HG02763 (cell line): ENCODE data around the gene FANK1.
A peak's percentile ranks its signal among the peaks of the same experiment; 100 is the strongest.

Experiments used
- ATAC-seq: cut with Tn5 transposase; IDR thresholded peaks from one replicate; pipeline ENCODE4 v1.9.1; 2021; ENCODE audit warnings: mild to moderate bottlenecking, moderate library complexity; ENCODE audit not compliant: unreplicated experiment

The FANK1 gene

GRCh38 chr10:125984346-125984745 is 88.0 kb downstream of the FANK1 start:
- no peak for ATAC-seq

DNA sequence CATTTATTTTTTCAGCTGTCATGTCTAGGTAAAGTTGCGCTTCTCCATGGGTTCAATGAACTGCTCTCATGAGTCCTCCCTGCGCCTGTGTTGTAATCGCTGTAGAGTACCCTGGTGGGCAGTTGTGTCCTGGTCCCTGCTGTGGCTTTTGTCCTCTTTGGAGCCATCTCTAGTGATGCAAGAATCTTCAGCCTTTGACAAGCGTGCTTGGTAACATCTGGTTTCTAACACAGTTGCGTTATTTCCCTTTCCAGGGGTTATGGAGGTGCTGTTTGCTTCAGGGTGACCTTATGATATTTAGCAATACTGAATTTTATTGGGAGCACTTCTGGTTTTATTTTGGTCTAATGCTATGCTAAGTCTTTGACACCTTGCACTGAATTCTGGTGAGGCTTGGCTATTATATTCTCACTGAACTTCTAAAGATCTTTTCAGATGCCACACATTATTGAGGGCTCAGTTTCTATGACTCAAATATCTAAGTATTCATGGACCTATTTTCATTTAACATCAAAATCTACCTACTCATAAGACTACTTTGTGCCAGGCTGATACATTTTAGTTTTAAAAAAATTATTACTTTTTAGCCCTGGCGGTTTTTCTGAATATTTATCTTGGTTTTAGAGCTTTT is 88.6 kb downstream of the FANK1 start:
- no peak for ATAC-seq

DNA sequence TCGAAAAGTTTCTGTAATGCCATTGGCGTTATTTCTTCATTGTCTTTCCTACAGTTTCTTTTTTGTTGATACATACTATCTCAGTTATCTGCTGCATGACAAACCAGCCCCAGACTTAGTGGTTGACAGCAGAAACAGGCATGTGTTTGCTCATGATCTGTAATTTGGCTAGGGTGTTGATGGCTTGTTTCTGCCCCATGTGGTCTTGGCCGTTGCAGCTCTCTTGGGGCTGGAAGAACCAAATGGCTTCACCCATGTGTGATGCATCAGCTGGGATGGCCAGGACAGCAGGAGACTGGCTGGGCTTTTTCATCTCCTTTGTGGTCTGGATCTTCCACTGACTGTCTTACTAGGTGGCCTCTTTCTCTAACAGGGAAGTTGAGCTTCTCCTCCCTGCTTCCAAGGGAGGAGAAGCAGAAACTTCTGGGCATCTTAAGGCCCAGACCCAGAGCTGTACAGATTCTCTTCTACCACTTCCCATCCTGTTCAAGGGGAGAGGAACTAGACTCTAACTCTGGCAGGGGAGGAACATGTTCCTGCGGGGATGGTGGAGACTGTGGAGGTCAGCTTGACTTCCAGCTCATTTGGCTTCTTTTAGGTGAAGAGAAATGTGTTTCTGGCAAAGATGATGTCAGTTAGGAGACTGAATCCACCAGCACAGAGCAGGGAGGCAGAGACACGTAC is 89.3 kb downstream of the FANK1 start:
- no peak for ATAC-seq

DNA sequence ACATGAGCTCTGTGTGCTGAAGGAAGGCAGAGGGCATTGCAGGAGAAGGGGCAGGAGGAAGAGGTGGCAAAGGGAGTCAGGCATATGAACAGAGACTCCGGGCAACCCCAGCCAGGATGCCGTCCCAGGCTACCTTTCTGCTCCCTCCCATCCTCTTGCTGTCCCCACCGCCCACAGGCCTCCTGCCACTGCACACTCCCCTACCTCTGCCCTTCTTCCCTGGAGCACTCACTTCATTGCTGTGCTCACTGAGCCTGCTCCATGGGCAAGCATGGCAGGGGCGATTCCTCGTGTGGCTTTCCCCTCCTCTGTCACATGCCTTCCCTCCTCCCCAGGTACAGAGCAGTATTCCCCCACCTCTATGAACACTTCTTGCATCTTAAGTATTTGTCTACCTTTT is 93.4 kb downstream of the FANK1 start:
- ATAC-seq, result no peak

GRCh38 chr10:125990974-125991373 is 94.6 kb downstream of the FANK1 start:
- no peak for ATAC-seq

DNA sequence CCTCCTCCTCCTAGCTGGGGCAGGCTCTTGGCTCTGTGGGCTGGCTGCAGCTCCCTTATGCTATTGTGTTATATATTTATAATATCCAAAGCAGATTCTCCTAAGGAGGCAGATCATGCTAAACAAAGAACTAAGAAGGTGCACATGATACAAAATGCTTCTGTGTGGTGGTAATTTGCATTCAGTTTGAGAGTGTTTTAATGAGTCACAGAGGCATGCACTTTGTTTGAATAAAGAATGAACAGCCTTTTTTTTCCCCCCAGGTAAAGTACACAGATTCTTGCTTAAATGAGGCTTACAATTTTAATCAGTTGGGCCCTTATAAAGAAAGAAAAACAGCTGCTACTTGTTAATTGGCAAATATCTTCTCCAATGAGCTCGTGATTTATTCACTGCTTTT is 95.0 kb downstream of the FANK1 start:
- no peak for ATAC-seq

DNA sequence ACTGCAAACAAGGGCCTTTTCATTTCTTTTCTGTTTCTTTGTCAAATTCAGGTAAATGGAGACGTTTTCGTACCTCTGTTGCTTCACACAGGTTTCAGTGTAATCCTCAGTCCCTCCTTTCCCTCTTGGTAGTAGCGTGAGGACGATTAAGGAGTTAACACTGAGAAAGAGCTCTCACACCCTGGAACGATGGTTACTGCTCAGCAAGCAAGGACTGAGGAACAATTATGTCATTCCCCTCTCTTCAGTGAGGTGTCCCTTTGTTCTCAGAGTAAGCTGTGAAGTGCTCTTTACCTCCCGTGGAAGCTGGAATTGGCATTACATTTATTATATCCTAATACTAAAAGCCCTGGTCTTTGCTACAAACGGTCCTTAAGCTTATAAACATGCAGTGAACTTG is 95.9 kb downstream of the FANK1 start:
- no peak for ATAC-seq

GRCh38 chr10:125994601-125995000 is 98.2 kb downstream of the FANK1 start:
- no peak for ATAC-seq

GRCh38 chr10:125995726-125996304 is 99.5 kb downstream of the FANK1 start:
- no peak for ATAC-seq

- no peak for ATAC-seq
These were observed 101.2 kb downstream of the FANK1 start for GRCh38 chr10:125997586-125997985.

DNA sequence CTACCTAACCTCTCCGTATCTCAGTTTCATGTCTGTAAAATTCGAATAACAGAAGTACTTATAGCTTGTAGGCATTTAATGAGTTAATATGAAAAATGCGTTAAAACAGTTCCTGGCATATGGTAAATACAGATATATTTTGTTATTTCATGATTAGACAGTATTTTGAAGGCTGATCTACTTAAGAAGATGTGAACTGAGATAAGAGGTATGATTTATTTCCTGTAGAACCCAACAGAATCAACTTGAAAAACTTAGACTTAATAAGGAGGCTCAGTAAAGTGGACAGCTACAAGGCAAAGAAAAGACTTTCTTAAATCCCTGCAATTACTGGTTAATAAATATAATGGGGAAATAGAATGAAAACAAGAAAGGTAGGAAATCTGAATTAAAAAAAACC is 103.3 kb downstream of the FANK1 start:
- no peak for ATAC-seq

GRCh38 chr10:126001576-126001975 is 105.2 kb downstream of the FANK1 start:
- ATAC-seq, result no peak

DNA sequence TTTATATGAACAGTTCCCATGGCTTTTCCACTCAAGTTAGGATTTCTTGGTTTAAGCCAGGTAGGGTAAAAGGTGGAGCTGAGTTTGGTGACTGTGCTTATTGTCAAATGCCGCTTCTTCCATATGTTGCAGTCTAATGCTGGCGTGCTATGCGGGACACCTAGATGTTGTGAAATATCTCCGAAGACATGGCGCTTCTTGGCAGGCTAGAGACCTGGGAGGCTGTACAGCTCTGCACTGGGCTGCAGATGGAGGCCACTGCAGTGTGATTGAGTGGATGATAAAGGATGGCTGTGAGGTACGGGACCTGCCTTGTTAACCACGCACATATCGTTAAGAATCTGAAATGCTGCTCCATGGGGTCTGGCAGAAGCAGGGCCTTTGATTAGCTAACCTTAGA is 108.4 kb downstream of the FANK1 start:
- no peak for ATAC-seq

- no peak for ATAC-seq
These were observed 109.9 kb downstream of the FANK1 start for GRCh38 chr10:126006264-126006663.

GRCh38 chr10:126006906-126007305 is 110.5 kb downstream of the FANK1 start:
- ATAC-seq, result no peak

DNA sequence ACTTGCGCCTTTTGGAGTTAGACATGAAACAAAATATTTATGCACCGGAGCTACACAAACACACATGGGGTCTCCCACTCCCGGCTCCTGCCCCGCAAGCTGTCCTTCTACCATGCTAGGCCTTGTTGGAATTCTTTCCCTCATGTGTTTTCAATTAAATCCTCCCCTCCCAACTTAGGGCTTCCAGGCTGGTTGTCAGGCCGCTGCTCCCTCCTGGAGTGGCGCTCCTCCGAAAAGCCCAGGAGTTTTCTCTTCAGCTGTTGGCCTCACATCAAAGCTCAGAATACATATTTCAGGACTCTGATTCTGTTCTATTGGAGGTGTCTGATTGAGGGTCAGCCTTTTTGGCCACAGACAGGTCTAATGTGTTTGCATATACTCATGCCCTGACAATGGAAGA is 113.3 kb downstream of the FANK1 start:
- no peak for ATAC-seq

DNA sequence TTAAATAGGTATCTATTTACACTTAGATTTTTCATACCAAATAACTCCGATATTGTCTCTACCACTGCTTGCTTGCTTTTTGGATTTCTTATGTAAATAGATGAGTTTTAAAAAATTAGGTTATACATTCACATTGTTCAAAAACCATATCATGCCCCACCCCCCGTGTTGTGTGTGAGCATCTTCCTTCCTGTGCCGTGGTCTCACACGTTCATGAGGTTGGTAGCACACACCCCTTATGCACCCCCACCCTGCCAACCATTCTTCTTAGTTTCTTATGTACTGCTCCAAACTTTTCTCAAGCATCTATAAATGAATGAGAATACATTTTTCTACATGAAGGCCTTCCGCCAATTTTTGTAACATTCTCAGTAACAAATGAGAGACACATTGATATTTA is 115.6 kb downstream of the FANK1 start:
- ATAC-seq, result no peak

GRCh38 chr10:126012485-126012884 is 116.1 kb downstream of the FANK1 start:
- no peak for ATAC-seq

- peak; percentile 49 for ATAC-seq
These were observed 117.3 kb downstream of the FANK1 start for GRCh38 chr10:126013489-126014281.

GRCh38 chr10:126014309-126014708 is 117.9 kb downstream of the FANK1 start:
- ATAC-seq, result no peak

GRCh38 chr10:126015413-126015812 is 119.0 kb downstream of the FANK1 start:
- ATAC-seq, result no peak
